Medulla oblongata (tissue), 1 donor: ENCODE measurements around the gene SDS.
A peak's percentile ranks its signal among the peaks of the same experiment; 100 is the strongest.

Experiments
- DNase-seq: peaks from one replicate; pipeline ENCODE4 v3.0.0-alpha.2; 2015; ENCODE audit errors: extremely low spot score

Gene SDS

DNA sequence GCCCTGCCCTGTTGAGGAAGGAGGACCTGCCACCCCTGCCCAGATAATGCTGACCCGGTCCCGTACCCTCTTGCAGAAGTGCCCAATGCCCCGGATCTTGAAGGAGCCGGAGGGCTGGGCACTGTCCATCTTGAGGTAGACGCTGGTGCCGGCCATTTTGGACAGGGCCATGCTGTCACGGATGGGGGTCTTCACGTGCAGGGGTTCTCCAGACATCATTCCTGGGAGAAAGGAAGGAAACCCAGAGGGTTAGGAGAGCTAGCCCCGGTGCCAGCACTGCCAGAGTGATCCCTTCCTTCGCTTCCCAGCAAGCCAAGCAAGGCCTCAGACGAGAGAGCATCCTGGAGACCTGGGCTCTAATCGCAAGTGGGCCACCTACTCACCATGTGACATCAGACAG, 4.2 kb downstream of the SDS start:
- DNase-seq, result no peak

DNA sequence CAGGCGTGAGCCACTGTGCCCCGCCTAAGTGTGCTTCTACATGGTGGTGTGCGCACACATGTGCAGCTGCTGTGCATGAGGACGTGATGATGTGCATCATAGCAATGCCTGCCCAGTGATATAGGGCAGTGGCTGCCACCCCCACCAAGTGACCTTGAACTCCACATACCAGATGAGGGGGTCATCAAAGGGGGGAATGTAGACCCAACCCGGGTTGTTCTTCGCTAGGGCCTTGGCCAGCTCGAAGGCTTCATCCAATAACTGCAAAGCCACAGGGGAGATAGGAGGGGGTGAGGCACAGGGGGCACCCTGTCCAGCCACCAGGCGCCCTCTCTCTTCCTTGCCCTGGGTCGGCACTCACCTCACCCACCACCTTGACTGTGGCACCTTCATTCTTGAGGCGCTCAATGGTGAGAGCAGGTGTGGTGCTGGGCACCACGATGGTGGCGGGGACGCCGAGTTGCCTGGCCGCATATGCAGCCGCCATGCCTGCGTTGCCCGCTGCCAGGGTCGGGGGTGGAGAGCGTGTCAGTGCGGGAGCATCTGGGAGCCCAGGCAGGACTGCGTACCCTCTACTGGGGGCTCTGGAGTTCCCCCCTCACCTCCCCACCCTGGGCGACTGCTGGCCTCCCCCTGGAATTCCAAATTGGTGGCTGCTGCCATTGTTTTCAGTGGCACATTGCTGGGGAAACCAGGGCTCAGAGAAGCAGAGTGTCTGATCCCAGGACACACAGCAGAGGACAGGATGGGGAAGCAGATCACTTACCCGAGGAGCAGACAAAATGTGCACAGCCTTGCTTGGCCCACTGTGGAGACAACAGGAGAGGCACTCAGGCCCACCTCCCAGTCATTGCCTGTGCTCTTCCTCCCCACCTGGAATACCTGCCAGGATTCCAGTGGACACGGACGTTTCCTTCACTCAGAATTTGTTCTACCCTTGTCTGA, 5.1 kb downstream of the SDS start:
- DNase-seq, result no peak

DNA sequence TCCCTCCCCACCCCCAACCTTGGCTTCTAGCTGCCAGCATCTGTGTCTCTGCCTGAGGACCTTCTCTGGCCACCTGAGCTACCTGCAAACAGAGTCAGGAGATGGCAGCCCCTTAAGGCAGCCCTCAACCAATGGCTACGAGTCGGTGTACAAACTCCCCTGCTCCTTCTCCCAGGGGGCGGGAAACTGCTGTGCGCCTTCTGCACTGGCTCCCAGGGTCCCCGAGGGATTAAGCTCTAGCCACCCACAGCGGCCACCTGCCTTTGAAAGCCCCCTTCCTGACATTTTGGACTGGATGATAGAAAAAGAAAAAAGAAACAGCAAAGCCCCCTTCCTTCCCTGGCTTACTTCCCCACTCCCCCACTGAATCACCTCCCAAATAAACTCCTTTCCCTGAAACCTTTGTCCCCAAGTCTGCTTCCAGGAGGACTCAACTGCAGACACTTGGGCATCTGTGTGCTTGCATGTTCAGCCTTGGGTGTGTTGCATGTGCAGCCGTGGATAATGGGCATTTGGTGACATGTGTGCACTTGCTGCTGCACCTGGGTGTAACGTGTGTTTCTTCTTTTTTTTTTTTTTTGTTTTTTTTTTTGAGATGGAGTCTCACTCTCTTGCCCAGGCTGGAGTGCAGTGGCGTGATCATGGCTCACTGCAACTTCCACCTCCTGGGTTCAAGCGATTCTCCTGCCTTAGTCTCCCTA, 6.0 kb downstream of the SDS start:
- DNase-seq, result no peak

DNA sequence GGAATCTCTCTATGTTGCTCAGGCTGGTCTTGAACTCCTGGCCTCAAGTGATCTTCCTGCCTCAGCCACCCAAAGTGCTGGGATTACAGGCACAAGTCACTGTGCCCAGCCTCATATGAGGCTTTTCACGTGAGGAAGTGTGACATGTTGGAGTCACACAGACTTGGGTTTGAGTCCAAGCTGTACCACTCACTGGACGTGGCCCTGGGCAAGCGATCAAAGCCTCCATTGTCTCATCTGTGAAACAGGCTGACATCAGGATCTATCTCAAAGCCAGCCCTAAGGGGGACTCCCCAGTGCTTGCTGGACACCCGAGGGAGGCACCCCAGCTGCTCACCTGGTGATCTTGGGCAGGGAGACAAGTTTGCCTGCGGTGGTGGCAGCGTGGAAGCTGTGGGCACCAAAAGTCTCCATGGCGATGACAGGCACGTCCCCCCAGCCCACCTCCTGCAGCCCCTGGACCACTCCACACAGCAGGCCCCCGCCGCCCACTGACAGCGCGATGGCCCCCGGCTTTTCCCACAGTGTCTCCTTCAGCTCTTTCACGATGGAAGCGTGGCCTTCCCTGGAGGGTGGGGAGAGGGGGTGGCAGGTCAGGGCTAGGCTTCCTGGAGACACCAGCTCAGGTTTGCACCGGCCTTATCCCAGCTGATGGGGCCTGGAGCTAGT, 6.7 kb downstream of the SDS start:
- DNase-seq, result peak; percentile 70

DNA sequence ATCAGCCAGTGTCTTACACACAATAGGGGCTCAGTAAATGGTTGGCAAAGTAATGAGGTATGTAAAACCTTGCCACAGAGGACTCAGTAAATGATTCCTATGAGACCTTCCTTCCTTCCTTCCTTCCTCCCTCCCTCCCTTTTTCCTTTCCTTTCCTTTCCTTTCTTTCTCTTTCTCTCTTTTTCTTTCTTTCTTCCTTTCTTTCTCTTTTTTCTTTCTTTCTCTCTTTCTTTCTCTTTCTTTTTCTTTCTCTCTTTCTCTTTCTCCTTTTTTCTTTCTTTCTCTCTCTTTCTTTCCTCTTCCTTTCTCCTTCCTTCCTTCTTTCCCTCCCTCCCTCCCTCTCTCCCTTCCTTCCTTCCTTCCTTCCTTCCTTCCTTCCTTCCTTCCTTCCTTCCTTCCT, 7.5 kb downstream of the SDS start:
- no peak for DNase-seq

DNA sequence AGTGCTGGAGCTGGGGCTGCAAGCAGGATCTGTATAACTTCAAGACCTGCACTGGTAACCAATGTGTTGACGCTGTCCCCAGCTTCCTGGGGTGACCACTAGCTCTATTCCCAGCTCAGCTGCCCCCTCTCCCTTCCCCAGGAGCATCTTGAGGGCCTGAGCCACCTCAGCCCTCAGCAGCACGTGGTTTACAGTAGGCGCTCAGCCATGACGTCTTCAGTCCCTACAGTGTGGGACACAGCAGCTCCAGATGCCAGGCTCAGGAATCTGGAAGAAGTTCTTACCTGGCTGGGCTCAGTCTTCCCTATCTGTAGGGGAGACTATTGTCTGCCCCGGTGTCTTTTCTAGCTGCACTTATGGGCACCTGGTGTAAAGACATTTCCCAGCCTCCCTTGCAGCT, 8.6 kb downstream of the SDS start:
- no peak for DNase-seq

DNA sequence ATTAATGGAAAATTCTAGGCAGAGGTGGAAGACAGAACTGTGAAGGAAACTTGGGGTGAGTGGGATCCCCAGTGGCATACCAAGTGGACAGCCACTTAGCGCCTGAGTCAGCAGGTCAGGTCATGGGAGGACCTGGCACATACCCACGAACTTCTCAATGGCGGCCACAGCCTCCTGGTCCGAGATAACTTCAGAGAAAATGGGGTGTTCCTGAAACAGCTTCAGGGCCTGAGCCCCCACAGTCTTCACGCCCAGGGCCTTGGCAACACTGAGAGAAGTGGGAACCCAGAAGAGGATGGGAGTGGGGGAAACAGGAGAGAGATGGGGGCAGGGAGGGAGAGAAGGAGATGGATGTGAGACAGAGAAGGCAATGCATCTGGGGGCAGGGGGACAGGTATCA, 9.9 kb downstream of the SDS start:
- no peak for DNase-seq

DNA sequence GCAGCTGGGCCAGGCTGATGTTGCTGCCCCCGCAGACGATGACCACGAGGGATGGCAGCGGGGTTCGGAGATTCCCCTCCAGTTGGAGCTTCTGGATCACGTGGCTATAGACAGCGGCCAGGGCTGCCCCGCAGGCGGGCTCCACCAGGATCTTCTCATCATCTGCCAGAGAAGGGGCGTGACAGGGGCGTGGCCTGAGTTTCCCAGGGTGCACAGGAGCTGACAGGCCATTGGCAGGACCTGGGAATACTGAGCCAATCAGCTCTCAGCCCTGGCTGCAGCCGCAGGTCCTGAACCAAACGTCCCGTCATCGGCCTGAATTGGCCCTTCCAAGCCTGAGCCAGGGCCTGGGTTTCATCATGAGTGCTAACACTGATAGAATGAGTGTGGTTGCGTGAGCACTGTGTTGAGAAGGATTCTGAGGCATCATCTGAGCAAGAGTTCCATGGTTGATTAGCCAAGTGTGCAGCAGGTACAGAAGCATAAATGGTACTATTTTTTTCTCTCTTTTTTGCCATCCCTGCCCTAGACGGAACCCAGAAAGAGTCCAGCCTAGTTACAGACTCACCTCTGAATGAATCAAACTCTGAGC, 10.6 kb downstream of the SDS start:
- DNase-seq, result no peak

DNA sequence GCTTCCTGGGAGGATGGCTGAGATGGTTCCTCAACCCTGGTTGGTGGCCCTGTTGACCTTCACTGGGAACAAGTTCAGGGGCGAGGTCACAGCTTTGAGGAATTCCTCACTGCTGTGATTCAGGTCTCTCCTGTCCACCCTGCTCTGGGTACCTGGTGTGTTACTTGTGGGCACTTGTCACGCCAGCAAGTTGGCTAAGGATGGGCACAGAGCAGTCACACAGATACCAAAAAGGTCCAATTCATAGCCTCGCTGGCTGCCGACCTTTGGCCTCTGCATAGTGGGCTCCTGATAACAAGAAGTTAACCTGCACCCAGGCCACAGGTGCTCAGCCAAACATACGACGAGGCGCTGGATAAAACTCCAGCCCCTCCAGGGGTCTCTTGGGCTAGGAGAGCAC, 11.2 kb downstream of the SDS start:
- DNase-seq, result no peak

DNA sequence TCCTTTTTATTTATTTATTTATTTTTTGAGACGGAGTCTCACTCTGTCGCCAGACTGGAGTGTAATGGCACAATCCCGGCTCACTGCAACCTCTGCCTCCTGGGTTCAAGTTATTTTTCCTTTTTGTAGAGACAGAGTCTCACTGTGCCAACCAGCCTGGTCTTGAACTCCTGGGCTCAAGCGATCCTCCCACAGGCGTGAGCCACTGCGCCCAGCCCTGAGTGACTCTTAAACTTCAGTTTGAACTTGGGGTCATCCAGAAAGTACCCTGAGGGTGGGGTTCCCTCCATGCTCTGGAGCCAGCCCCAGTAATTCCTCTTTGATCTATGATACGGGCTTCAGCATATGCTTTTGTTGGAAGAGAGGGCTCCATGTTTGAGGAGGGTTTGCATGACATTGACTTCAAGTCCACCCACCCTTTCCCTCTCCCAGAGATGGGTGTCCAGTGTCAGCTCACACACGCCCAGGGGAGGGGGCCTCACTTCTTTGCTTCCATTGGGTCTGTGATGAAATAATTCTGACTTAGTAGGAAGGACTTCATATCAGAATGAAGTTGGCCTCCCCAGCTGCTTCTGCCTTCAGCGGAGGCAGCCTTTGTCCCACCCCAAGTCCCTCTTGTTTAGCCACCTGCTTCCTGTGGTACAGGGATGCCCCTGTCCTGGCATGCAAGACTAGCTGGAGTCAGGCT, 11.9 kb downstream of the SDS start:
- DNase-seq, result no peak

DNA sequence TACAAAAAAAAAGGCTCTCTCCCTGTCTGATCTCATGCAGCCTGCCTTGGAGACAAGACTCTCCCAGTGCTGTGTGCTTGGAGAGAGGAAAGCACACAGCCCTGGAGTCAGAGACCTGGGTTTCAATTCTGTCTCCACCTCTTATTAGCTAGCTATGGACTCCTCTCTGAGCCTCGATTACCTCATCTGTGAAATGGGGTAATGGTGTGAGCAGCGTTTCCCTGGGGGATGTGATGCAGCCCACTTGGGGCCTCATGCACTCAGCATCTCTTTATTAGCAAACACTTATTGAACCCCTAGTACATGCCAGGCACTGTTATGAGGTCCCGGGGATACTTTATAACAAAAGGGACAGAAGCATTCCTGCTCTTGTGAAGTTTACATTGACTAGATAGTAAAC, 12.5 kb downstream of the SDS start:
- no peak for DNase-seq

DNA sequence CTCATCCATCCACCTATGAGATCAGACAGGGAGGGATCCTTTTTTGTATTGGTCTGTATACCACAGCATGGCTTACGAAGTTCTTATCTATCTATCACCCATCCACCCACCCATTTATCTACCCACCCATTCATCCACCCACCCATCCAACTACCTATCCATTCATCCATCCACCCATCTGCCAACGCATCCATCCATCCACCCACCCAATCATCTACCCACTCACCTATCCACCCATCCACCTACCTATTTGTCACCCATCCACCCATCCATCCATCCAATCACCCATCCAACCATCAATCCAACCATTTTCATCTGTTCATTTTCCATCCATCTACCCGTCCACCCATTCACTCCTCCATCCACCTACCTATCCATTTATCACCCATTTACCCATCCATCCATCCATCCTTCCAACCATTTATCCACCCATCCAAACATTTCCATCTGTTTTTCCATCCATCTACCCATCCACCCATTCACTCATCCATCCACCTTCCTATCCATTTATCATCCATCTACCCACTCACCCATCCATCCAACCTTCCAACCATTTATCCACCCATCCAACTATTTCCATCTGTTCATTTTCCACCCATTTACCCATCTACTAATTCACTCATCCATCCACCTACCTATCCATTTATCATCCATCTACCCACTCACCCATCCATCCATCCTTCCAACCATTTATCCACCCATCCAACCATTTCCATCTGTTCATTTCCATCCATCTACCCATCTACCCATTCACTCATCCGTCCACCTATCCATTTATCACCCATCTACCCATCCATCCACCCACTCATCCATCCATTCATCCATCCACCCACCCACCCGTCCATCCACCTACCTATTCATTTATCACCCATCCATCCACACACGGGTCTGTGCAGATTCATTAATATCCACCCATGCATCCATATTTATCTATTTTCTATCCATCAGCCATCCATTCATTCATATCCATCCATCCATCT, 13.3 kb downstream of the SDS start:
- DNase-seq, result no peak

DNA sequence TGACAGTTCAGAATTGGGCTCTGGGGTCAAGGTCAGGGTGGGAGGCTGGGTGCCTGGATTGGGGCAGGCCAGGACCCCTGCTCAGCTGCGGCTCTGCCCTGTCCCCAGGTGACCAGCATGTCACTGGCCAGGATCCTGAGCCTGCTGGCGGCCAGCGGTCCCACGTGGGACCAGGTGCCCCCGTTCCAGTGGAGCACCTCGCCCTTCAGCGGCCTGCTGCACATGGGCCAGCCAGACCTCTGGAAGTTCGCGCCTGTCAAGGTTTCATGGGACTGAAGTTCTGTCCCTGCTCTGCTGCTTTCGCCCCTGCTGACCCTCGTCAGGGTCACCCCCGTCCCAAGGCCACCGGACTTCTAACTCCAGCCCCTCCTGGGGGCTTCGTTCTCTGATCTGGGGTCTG, 15.3 kb downstream of the SDS start:
- DNase-seq, result no peak

DNA sequence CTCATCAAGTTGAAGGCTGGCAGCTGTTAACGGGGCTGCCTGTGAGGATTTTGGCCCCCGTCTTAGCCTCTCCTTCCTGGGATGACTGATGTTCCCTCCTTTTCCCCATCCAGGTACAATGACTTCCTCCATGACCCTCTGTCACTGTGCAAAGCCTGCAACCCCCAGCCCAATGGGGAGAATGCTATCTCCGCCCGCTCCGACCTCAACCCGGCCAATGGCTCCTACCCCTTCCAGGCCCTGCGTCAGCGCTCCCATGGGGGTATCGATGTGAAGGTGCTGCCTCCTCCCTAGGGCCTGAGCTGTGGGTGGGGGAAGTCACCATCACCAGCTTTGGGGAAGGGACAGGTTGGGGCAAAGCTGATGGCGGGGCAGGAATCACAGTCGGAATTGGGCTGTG, 16.1 kb downstream of the SDS start:
- no peak for DNase-seq

DNA sequence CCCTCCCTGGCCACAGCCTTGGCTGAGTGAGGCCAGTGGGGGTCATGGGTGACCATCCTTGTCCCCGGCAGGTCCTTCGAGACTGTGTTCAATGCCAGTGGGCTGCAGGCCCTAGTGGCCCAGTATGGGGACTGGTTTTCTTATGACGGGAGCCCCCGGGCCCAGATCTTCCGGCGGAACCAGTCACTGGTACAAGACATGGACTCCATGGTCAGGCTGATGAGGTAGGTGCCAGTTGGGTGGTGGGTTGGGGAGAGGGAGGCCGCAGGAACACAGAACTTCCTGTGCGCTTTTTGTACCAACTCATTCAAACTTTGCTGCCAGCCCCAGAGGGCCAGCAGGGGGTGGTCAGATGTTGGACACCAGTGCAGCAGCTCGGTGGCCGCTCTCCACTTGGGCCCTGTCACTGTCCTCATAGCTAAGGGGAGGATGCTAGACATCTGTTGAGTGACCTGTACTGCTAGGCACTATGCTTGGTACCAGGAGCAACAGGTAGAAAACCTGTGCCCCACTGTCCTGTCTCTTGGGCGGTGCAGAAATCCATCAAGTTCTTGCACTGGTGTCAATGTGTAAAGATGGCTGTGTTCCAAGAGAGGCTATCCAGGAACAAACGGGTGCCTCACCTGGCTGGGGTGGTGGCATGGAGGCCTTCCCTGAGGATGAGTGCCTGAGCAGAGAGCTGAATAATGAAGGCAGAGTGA, 16.7 kb downstream of the SDS start:
- DNase-seq, result no peak

DNA sequence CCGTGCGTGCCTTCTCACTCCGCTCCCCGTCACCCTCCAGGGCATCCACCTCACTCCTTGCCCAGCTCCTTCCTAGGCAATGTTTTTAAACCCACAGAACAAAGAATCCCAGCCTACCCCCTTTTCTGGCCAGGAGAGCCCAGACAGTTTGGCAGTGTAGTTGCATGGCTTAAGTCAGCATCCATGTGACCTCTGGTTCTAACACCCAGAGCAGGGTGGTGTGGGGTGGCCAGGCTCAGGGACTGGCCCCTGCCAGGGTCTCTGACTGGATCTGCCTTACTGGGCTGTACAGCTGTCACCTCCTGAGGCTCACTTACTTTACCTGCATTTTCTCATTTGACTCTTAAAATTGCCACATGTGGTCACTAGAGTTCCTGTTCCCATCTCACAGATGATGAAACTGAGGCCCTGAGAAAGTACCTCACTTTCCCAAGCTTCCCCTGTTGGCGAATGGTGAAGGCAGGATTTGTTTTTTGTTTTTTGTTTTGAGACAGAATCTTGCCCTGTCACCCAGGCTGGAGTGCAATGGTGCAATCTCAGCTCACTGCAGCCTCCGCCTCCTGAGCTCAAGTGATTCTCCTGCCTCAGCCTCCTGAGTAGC, 18.3 kb downstream of the SDS start:
- peak; percentile 68 for DNase-seq

DNA sequence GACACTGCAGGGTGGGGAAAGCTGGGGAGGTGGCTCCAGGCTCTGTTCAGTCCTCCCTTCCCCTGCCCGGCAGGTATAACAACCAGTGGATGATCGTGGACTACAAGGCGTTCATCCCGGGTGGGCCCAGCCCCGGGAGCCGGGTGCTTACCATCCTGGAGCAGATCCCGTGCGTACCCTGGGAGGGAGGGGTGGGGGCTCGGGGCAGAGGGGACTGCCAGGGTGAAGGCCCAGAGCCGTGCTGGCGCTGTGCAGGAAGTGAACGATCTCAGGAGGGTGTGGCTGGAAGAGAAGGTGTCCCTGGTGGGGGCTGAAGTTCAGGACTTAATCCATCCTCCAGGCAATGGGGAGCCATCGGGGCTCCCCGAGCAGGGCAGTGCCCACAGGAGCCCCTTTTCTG, 18.9 kb downstream of the SDS start:
- no peak for DNase-seq

DNA sequence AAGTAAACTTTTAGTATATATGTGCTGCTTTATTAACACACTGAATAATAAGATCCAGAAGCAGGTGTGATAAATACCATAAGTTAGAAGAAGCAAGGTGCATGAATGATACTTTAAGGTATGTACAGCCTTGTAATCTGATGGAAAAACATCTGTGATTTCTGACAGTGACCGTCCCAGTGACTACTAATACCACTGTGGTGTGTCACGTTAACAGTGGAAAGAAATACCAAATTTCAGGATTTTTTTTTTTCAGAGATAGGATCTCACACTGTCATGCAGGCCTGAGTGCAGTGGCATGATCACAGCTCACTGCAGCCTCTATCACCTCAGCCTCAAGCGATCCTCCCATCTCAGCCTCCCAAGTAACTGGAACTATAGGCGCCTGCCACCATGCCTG, 21.5 kb downstream of the SDS start:
- no peak for DNase-seq

DNA sequence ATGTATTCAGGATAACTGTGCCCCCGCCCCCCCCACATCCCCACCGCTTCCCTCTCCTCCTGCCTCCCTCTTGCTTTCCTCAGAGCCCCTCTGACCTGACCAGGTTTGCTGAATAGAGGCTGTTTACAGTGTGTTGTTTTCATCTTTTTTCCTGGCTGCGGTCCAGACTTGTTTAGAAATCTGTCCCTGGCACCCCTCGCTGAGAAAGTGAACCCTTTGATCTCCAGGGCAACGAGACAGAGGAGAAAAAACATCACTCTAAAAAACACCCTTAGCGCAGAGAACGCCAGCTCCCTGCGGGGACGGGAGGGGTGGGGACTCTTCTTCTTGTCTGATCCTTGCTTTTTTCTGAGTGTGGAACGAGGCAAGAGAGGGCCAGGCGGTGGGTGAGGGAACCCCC, 22.5 kb downstream of the SDS start:
- DNase-seq, result no peak
